ENCODE results near the gene FABP1.

Gene FABP1

GRCh38 chr2:88110830-88111229, 17.0 kb downstream of the FABP1 start:
- no peak for DNase-seq (ENCODE audit: low spot score)
- no peak overlapping the region for H3K27ac ChIP-seq
- POLR2A ChIA-PET (ENCODE audit: low non-redundant PET): no interaction called here
- no peak for TF ChIP-seq CTCF (conservative IDR thresholded peaks at IDR 0.05; ENCODE audit: low read depth)
- CTCF ChIA-PET: no interaction called here

GRCh38 chr2:88108796-88109195, 19.1 kb downstream of the FABP1 start:
- ChIA-PET CTCF (no interaction called here), POLR2A (ENCODE audit: low non-redundant PET) (no interaction called here)
- no peak for DNase-seq (ENCODE audit: low spot score)
- TF ChIP-seq CTCF (conservative IDR thresholded peaks at IDR 0.05; ENCODE audit: low read depth): no peak
- H3K27ac ChIP-seq: no peak overlapping the region

GRCh38 chr2:88100489-88100858, 27.4 kb downstream of the FABP1 start:
- no peak for TF ChIP-seq CTCF (conservative IDR thresholded peaks at IDR 0.05; ENCODE audit: low read depth)
- ChIA-PET CTCF (interaction anchor here (1.2 kb wide), 1 partner anchor 99 kb away, joined by 10 read pairs; no protein-coding TSS in a partner anchor), POLR2A (ENCODE audit: low non-redundant PET) (no interaction called here)
- no peak overlapping the region for H3K27ac ChIP-seq
- DNase-seq (ENCODE audit: low spot score): no peak

- CTCF ChIA-PET: interaction anchor here (1.2 kb wide), 1 partner anchor 98 kb away, joined by 10 read pairs; no protein-coding TSS in a partner anchor
- peak; percentile 36 for DNase-seq (ENCODE audit: low spot score)
- no peak for TF ChIP-seq CTCF (conservative IDR thresholded peaks at IDR 0.05; ENCODE audit: low read depth)
- POLR2A ChIA-PET (ENCODE audit: low non-redundant PET): no interaction called here
- no peak overlapping the region for H3K27ac ChIP-seq
Observed at GRCh38 chr2:88099798-88100488, 27.9 kb downstream of the FABP1 start.

GRCh38 chr2:88098558-88098900, 29.3 kb downstream of the FABP1 start:
- ChIA-PET POLR2A (ENCODE audit: low non-redundant PET) (no interaction called here), CTCF (interaction anchor here (0.5 kb wide), 1 partner anchor 13 kb away, joined by 3 read pairs; no protein-coding TSS in a partner anchor)
- DNase-seq (ENCODE audit: low spot score): no peak
- no peak for TF ChIP-seq CTCF (conservative IDR thresholded peaks at IDR 0.05; ENCODE audit: low read depth)
- no peak overlapping the region for H3K27ac ChIP-seq

- ChIA-PET POLR2A (ENCODE audit: low non-redundant PET) (no interaction called here), CTCF (interaction anchor here (0.5 kb wide), 1 partner anchor 13 kb away, joined by 3 read pairs; no protein-coding TSS in a partner anchor)
- DNase-seq (ENCODE audit: low spot score): no peak
- no peak for TF ChIP-seq CTCF (conservative IDR thresholded peaks at IDR 0.05; ENCODE audit: low read depth)
- no peak overlapping the region for H3K27ac ChIP-seq
Observed at GRCh38 chr2:88097891-88098557, 29.8 kb downstream of the FABP1 start.

Measured in RWPE1 (cell line).